GM12878 (cell line): ENCODE measurements around the gene PPARA. TPM values are rescaled to one million over a fixed set of nuclear protein-coding genes. Genes with fewer than 3 reads are reported as not detected.

Experiments used
- ATAC-seq: fragments of 200-7000 bp; cut with Tn5 transposase; 3 replicates; pipeline ENCODE4 v1.9.1; 2020; ENCODE audit warnings: mild to moderate bottlenecking, moderate library complexity
- BruUV-seq: library from RNA; stranded (reverse); fragments of 400-500 nt; replicated peaks from 2 replicates; lab custom pipeline; 2021; lab: Mats Ljungman, UMichigan
- CTCF ChIA-PET: fragments of 300-600 bp; sonication (Branson Sonifier 250); formaldehyde crosslinking; extraction: SDS; loops from one replicate; lab custom pipeline; 2021; ENCODE audit warnings: inconsistent platforms; lab: Yijun Ruan, JAX
- POLR2A ChIA-PET: fragments of 350-600 bp; formaldehyde crosslinking; extraction: SDS; loops from one replicate; lab custom pipeline; 2021; ENCODE audit warnings: inconsistent platforms; lab: Charles Lee
- RAD21 ChIA-PET: fragments of 300-600 bp; sonication (Branson Sonifier 250); formaldehyde crosslinking; loops from one replicate; lab custom pipeline; 2023; ENCODE audit warnings: antibody characterized with exemption; ENCODE audit not compliant: unreplicated experiment; lab: Charles Lee
- SMC1A ChIA-PET: fragments of 300-600 bp; sonication (Branson Sonifier 250); formaldehyde crosslinking; loops from one replicate; lab custom pipeline; 2023; ENCODE audit not compliant: unreplicated experiment, uncharacterized antibody; lab: Charles Lee
- DNase-seq: peaks from one replicate; pipeline ENCODE4 v3.0.0-alpha.2; 2011; ENCODE audit warnings: low read depth, low spot score
- FAIRE-seq: peaks from 3 replicates; lab custom pipeline; 2011; peaks lifted over from hg19 to GRCh38; lab: Jason Lieb, UNC
- H2AFZ ChIP-seq: 2 replicates; pipeline ENCODE4 v1.6.0; 2011; ENCODE audit warnings: low read depth, low read length, control low read depth; ENCODE audit not compliant: control insufficient read depth
- H3K27ac ChIP-seq: 2 replicates; pipeline ENCODE4 v1.5.1; 2011; ENCODE audit warnings: control low read depth; ENCODE audit not compliant: control insufficient read depth, insufficient read depth
- H3K27me3 ChIP-seq, 2 experiments: replicated peaks in 1 of 2; 2 replicates each; pipeline versions ENCODE4 v1.6.0 to v1.6.1; 2011; ENCODE audit warnings: low read length in 1 of 2; ENCODE audit not compliant: control insufficient read depth in 2 of 2, insufficient read depth in 2 of 2
- H3K36me3 ChIP-seq, 2 experiments: 2 replicates each; pipeline ENCODE4 v1.5.1; 2011; ENCODE audit warnings: low read length in 1 of 2; ENCODE audit not compliant: control insufficient read depth in 2 of 2, insufficient read depth in 2 of 2
- H3K4me1 ChIP-seq: 2 replicates; pipeline ENCODE4 v1.6.1; 2011; ENCODE audit warnings: mild to moderate bottlenecking, low read length, moderate library complexity, mixed read lengths; ENCODE audit not compliant: control insufficient read depth, insufficient read depth
- H3K4me2 ChIP-seq: 2 replicates; pipeline ENCODE4 v1.6.0; 2011; ENCODE audit warnings: control low read depth; ENCODE audit not compliant: control insufficient read depth, insufficient read depth
- H3K4me3 ChIP-seq: fragments of 200-600 bp; sonication (generic); 2 replicates; pipeline ENCODE4 v1.5.1; 2016
- H3K79me2 ChIP-seq: 2 replicates; pipeline ENCODE4 v1.6.0; 2011; ENCODE audit warnings: low read length; ENCODE audit not compliant: control insufficient read depth, insufficient read depth
- H3K9ac ChIP-seq: 2 replicates; pipeline ENCODE4 v1.8.0; 2011; ENCODE audit warnings: low read length, control low read depth, mixed read lengths; ENCODE audit not compliant: control insufficient read depth, insufficient read depth
- H3K9me3 ChIP-seq: replicated peaks from 3 replicates; pipeline ENCODE4 v1.5.1; 2011; ENCODE audit warnings: mild to moderate bottlenecking, low read length; ENCODE audit not compliant: control insufficient read depth, insufficient read depth
- H4K20me1 ChIP-seq: 2 replicates; pipeline ENCODE4 v1.6.0; 2011; ENCODE audit not compliant: control insufficient read depth, insufficient read depth
- POLR2AphosphoS5 ChIP-seq: IDR thresholded peaks from 2 replicates; pipeline ENCODE4 v1.6.1; 2011; ENCODE audit warnings: mild to moderate bottlenecking, low read length, inconsistent platforms
- SP1 ChIP-seq: IDR thresholded peaks from one replicate; pipeline ENCODE4 v1.6.1; 2011; ENCODE audit warnings: low read depth, low read length
- ZZZ3 ChIP-seq: IDR thresholded peaks from 2 replicates; pipeline ENCODE4 v1.6.1; 2011; ENCODE audit warnings: low read depth; ENCODE audit not compliant: control insufficient read depth, insufficient read length
- WGBS: methylation state at CpG from one replicate; pipeline ENCODE4 v1.1.6; 2016; ENCODE audit warnings: low lambda C conversion rate; ENCODE audit not compliant: insufficient replicate concordance, insufficient coverage; ENCODE audit errors: missing lambda C conversion rate; 5-methylcytosine and 5-hydroxymethylcytosine counted together
- in situ Hi-C: fragments of 300-500 bp; cut with MboI; formaldehyde crosslinking; loops from 9 replicates; pipeline ENCODE4 v1.14.3; 2018; ENCODE audit warnings: mixed read lengths
- intact Hi-C: fragments of 100-400 bp; cut with micrococcal nuclease; formaldehyde crosslinking; loops from one replicate; pipeline ENCODE4 v1.14.2; 2022; ENCODE audit not compliant: unreplicated experiment
- polyA plus RNA-seq, 11 experiments: library from polyadenylated mRNA; depleted of rRNA in 4 of 11; unstranded in 6 of 11; stranded (reverse) in 5 of 11; fragments of >200 nt; fragmentation: Nextera tagmentation in 4 of 11; fragmentation: Illumina TruSeq in 1 of 11; extraction: Ambion mirVana in 4 of 11; extraction: Trizol in 1 of 11; gene quantifications; 1 replicate in 1 of 11; 2 replicates in 10 of 11; pipeline versions ENCODE4 v1.2.1 to v1.2.3, GENCODE V29; 2011 to 2016; ENCODE audit warnings: inconsistent platforms in 2 of 11, missing spikeins in 2 of 11, low read depth in 1 of 11
- total RNA-seq, 4 experiments: library from RNA; depleted of rRNA in 3 of 4; stranded (reverse); fragments of >200 nt in 3 of 4; fragmentation: Illumina TruSeq in 1 of 4; extraction: Trizol in 1 of 4; gene quantifications; 2 replicates each; pipeline versions ENCODE4 v1.2.1 to v1.2.3, GENCODE V29; 2013 to 2021
- TF ChIP-seq, protein P1 (sequence below): fragments of 150-350 bp; IDR thresholded peaks from 2 replicates; pipeline ENCODE4 v1.6.1; 2016; ENCODE audit warnings: low read depth, low read length

Gene PPARA
- total and polyA plus RNA-seq, 10 of the 15 experiments (the other 5 are each of a cell fraction or from before 2014, with no cell fraction given): 0.72 to 10.4 (median 4.6) TPM

GRCh38 chr22:46286006-46286405, 135.7 kb downstream of the PPARA start (continued):
- TF ChIP-seq, protein P1, sequence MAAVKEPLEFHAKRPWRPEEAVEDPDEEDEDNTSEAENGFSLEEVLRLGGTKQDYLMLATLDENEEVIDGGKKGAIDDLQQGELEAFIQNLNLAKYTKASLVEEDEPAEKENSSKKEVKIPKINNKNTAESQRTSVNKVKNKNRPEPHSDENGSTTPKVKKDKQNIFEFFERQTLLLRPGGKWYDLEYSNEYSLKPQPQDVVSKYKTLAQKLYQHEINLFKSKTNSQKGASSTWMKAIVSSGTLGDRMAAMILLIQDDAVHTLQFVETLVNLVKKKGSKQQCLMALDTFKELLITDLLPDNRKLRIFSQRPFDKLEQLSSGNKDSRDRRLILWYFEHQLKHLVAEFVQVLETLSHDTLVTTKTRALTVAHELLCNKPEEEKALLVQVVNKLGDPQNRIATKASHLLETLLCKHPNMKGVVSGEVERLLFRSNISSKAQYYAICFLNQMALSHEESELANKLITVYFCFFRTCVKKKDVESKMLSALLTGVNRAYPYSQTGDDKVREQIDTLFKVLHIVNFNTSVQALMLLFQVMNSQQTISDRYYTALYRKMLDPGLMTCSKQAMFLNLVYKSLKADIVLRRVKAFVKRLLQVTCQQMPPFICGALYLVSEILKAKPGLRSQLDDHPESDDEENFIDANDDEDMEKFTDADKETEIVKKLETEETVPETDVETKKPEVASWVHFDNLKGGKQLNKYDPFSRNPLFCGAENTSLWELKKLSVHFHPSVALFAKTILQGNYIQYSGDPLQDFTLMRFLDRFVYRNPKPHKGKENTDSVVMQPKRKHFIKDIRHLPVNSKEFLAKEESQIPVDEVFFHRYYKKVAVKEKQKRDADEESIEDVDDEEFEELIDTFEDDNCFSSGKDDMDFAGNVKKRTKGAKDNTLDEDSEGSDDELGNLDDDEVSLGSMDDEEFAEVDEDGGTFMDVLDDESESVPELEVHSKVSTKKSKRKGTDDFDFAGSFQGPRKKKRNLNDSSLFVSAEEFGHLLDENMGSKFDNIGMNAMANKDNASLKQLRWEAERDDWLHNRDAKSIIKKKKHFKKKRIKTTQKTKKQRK: no peak
- no peak for TF ChIP-seq ZZZ3

- RAD21 ChIA-PET: interaction anchor here (0.9 kb wide), 1 partner anchor 9 kb away, joined by 3 read pairs; no protein-coding TSS in a partner anchor
- intact Hi-C loops: no loop called here
- Histone ChIP-seq H3K27ac (peak overlapping the region; percentile 86), H3K36me3 (peaks cover 8 to 13% of the 10 kb centered on the region in 2 experiments; a peak in 3 of 4 replicates), H3K4me3 (peak overlapping the region; percentile 85), H3K27me3 (no peaks in the 10 kb centered on the region), H3K4me2 (peak overlapping the region; percentile 99), H3K9ac (peak overlapping the region; percentile 94), H3K4me1 (peaks cover 18% of the 10 kb centered on the region), H3K9me3 (no peaks in the 10 kb centered on the region; the same call in 2 of the 3 replicates), H4K20me1 (no peaks in the 10 kb centered on the region), H2AFZ (no peak overlapping the region), H3K79me2 (peaks cover 17% of the 10 kb centered on the region)
- ATAC-seq (peak; percentile 36), FAIRE-seq (peak; percentile 44), DNase-seq (no peak)
- CTCF ChIA-PET: interaction anchor here (1.7 kb wide), 1 partner anchor 9 kb away, joined by 3 read pairs; the partner anchor contains the start of gene GTSE1
- BruUV-seq: no TSS peak
- WGBS: 65% methylated on average over 15 of the region's 15 CpGs
- POLR2A ChIA-PET: interaction anchor here (0.6 to 0.7 kb wide), 2 partner anchors 47 to 100 kb away, joined by 3 read pairs; no protein-coding TSS in a partner anchor
- in situ Hi-C loops: no loop called here
- TF ChIP-seq POLR2AphosphoS5 (0 out of 2 replicates have a peak, but pooled peaks have one; percentile 26), SP1 (no peak)
- SMC1A ChIA-PET: interaction anchor here (1.5 kb wide), 1 partner anchor 129 kb away, joined by 6 read pairs; no protein-coding TSS in a partner anchor
These were observed 136.9 kb downstream of the PPARA start for GRCh38 chr22:46286941-46287872.
